ENCODE measurements around the gene NDUFS8. TPM values are rescaled to one million over a fixed set of nuclear protein-coding genes. Genes with fewer than 3 reads are reported as not detected.

NDUFS8 gene
- total RNA-seq, 2 experiments from 2014 or later = 70.5 to 72.5 TPM

DNA sequence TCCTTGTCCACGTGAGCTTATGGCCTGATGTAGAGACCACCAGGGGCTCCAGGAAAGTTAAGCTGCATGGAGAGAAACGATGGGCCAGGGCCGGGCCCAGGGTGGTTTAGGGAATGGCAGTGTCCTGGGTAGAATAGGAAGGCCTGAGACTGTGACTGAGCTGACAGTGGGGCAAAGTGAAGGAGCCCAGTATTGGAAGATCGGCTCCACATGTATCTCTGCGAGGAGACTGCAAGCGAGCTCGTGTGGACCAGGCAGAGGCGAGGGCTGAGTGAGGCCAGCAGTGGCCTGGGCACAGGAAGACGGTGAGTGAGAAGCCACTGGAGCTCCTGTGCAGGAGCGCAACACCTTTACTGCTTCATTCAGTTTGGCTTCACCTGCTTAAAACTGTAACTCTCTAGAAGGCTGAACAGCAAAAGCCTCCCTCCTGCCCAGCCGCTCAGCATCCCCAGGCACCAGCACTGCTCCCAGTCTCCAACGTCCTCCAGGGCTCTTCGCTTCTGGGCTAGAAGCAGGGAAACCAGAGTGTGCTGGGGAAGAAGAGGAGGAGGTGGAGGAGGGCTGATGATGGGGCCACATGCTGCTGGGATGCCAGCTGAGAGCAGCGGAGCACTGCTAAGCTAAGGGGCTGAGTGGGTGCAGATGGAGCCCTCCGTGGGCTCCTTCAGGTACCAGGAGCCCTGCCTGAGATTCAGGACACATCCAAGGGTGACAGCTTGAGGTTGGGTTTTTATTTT, 21.8 kb downstream of the NDUFS8 start:
- Histone ChIP-seq H3K27ac (ENCODE audit: low read depth in 1 of 2, low read length in 2 of 2) (no peak overlapping the region), H3K4me1 (ENCODE audit: insufficient read depth, low read length) (no peaks in the 10 kb centered on the region), H3K4me3 (ENCODE audit: low read length) (no peak overlapping the region), H3K9me3 (ENCODE audit: control insufficient read depth in 1 of 2, insufficient read depth in 1 of 2, low read length in 2 of 2) (no peaks in the 10 kb centered on the region), H3K36me3 (ENCODE audit: insufficient read depth, low read length) (peaks cover 50% of the 10 kb centered on the region), H3K27me3 (ENCODE audit: control insufficient read depth in 1 of 2, insufficient read depth in 2 of 2, low read length in 2 of 2) (no peaks in the 10 kb centered on the region)
- Mint-ChIP-seq H3K4me3 (no peak overlapping the region), H3K27ac (peak overlapping the region; percentile 18), H3K27me3 (no peaks in the 10 kb centered on the region), H3K4me1 (ENCODE audit: low read depth) (no peaks in the 10 kb centered on the region), H3K9me3 (no peaks in the 10 kb centered on the region), H3K36me3 (ENCODE audit: low read depth) (peaks cover 20% of the 10 kb centered on the region)
- TF ChIP-seq, protein P1, sequence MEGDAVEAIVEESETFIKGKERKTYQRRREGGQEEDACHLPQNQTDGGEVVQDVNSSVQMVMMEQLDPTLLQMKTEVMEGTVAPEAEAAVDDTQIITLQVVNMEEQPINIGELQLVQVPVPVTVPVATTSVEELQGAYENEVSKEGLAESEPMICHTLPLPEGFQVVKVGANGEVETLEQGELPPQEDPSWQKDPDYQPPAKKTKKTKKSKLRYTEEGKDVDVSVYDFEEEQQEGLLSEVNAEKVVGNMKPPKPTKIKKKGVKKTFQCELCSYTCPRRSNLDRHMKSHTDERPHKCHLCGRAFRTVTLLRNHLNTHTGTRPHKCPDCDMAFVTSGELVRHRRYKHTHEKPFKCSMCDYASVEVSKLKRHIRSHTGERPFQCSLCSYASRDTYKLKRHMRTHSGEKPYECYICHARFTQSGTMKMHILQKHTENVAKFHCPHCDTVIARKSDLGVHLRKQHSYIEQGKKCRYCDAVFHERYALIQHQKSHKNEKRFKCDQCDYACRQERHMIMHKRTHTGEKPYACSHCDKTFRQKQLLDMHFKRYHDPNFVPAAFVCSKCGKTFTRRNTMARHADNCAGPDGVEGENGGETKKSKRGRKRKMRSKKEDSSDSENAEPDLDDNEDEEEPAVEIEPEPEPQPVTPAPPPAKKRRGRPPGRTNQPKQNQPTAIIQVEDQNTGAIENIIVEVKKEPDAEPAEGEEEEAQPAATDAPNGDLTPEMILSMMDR (IDR thresholded peaks at IDR 0.05) = no peak
- ChIA-PET CTCF (no interaction called here), POLR2A (no interaction called here)
- ATAC-seq (ENCODE audit: poor library complexity) = peak; percentile 19
- no peak for DNase-seq
- intact Hi-C loops (cut with DNase I, micrococcal nuclease) = no loop called here

DNA sequence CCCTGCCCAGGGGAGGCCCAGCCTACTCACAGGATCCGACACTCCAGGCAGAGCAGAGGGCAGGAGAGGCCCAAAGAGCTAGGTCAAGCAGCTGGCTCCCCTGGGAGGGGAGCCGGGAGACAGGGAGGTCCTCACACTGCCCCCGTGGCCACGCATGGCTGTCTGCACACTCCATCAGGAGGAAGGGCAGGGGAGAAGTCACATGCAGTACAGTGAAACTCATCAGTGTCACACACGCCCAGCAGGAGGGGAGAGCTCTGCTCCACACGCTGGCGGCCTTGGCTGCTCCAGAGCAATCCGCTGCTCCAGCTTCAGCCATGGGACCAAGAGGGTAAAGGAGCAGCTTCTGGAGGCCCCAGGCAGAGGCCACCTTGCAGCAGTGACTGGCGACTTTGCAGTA, 22.6 kb downstream of the NDUFS8 start:
- Mint-ChIP-seq H3K4me1 (ENCODE audit: low read depth) (no peaks in the 10 kb centered on the region), H3K27ac (no peak overlapping the region), H3K36me3 (ENCODE audit: low read depth) (peaks cover 20% of the 10 kb centered on the region), H3K4me3 (no peak overlapping the region), H3K9me3 (no peaks in the 10 kb centered on the region), H3K27me3 (no peaks in the 10 kb centered on the region)
- ChIA-PET CTCF (no interaction called here), POLR2A (no interaction called here)
- H3K27me3 ChIP-seq (ENCODE audit: control insufficient read depth in 1 of 2, insufficient read depth in 2 of 2, low read length in 2 of 2) = no peaks in the 10 kb centered on the region
- peaks cover 44% of the 10 kb centered on the region for H3K36me3 ChIP-seq (ENCODE audit: insufficient read depth, low read length)
- H3K9me3 ChIP-seq (ENCODE audit: control insufficient read depth in 1 of 2, insufficient read depth in 1 of 2, low read length in 2 of 2) = no peaks in the 10 kb centered on the region
- DNase-seq (peak in 1 of 14 experiments; percentile 27), ATAC-seq (ENCODE audit: poor library complexity) (no peak)
- TF ChIP-seq, protein P1 (IDR thresholded peaks at IDR 0.05) = no peak
- intact Hi-C loops (cut with DNase I, micrococcal nuclease) = no loop called here
- no peak overlapping the region for H3K4me3 ChIP-seq (ENCODE audit: low read length)
- H3K4me1 ChIP-seq (ENCODE audit: insufficient read depth, low read length) = no peaks in the 10 kb centered on the region
- H3K27ac ChIP-seq (ENCODE audit: low read depth in 1 of 2, low read length in 2 of 2) = no peak overlapping the region

- no peaks in the 10 kb centered on the region for H3K9me3 Mint-ChIP-seq
- no peak overlapping the region for H3K4me3 Mint-ChIP-seq
- no peak overlapping the region for H3K27ac Mint-ChIP-seq
- Histone ChIP-seq H3K4me3 (ENCODE audit: low read length) (no peak overlapping the region), H3K9me3 (ENCODE audit: control insufficient read depth in 1 of 2, insufficient read depth in 1 of 2, low read length in 2 of 2) (no peaks in the 10 kb centered on the region), H3K36me3 (ENCODE audit: insufficient read depth, low read length) (peaks cover 34% of the 10 kb centered on the region), H3K27me3 (ENCODE audit: control insufficient read depth in 1 of 2, insufficient read depth in 2 of 2, low read length in 2 of 2) (no peaks in the 10 kb centered on the region), H3K4me1 (ENCODE audit: insufficient read depth, low read length) (no peaks in the 10 kb centered on the region), H3K27ac (ENCODE audit: low read depth in 1 of 2, low read length in 2 of 2) (no peak overlapping the region)
- H3K36me3 Mint-ChIP-seq (ENCODE audit: low read depth) = peaks cover 15% of the 10 kb centered on the region
- intact Hi-C loops (cut with DNase I, micrococcal nuclease) = no loop called here
- POLR2A ChIA-PET = no interaction called here
- ATAC-seq (ENCODE audit: poor library complexity) (no peak), DNase-seq (peak in 1 of 14 experiments; percentile 19)
- TF ChIP-seq, protein P1 (IDR thresholded peaks at IDR 0.05) = no peak
- no peaks in the 10 kb centered on the region for H3K4me1 Mint-ChIP-seq (ENCODE audit: low read depth)
- CTCF ChIA-PET = no interaction called here
- no peaks in the 10 kb centered on the region for H3K27me3 Mint-ChIP-seq
Measured at GRCh38 chr11:68053981-68054812, 23.7 kb downstream of the NDUFS8 start.

All from CD4-positive, alpha-beta T cell (primary cell).